ENCODE results near the gene REPIN1.

DNA sequence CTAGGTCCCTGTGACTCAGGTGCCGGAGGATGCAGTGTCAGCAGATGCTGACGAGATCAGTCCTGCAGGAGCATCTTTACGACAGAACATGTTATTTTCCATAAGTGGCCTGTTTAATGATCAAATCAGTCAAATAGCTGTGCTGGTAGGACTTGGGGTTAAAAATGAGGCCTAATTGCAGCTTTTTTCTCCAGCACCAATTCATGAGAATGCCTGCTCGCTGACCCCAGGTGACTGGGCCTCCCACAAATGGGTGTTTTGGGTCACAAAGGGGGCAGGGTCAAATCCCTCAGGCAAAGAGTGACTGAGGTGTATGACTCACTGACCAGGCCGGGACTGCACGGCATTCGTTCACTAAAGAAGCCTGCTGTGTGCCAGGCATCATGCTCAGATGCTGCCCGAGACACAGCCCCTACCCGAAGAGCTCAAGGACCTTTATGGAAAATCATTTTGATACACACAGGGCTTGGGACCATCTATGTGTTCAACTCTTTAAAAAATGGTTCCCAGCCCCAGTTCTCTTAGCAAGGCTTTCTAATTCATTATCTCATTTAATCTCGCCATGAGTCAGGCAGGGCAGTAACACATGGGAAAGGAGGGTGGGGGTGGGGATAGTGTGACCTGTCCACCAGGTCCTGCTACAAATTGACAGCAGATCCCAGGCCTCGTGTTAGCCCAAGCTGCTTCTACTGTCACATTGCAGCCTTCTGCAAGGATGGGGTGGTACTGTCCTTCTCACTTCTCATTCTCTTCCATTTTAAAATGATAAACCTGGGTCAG, 31.6 kb downstream of the REPIN1 start:
- TF ChIP-seq EZH2 (IDR thresholded peaks at IDR 0.05; ENCODE audit: borderline replicate concordance, insufficient read depth, low read depth, low read length, poor library complexity, severe bottlenecking): no peak
- TF ChIP-seq, protein P1, sequence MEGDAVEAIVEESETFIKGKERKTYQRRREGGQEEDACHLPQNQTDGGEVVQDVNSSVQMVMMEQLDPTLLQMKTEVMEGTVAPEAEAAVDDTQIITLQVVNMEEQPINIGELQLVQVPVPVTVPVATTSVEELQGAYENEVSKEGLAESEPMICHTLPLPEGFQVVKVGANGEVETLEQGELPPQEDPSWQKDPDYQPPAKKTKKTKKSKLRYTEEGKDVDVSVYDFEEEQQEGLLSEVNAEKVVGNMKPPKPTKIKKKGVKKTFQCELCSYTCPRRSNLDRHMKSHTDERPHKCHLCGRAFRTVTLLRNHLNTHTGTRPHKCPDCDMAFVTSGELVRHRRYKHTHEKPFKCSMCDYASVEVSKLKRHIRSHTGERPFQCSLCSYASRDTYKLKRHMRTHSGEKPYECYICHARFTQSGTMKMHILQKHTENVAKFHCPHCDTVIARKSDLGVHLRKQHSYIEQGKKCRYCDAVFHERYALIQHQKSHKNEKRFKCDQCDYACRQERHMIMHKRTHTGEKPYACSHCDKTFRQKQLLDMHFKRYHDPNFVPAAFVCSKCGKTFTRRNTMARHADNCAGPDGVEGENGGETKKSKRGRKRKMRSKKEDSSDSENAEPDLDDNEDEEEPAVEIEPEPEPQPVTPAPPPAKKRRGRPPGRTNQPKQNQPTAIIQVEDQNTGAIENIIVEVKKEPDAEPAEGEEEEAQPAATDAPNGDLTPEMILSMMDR (IDR thresholded peaks at IDR 0.05): no peak
